Natural killer cell (primary cell): ENCODE measurements around the gene THOC6. TPM values are rescaled to one million over a fixed set of nuclear protein-coding genes. Genes with fewer than 3 reads are reported as not detected.

Source experiments
- ATAC-seq, 3 donors: fragments of 150-1000 bp in 2 of 3; fragments of 200-7000 bp in 1 of 3; cut with Tn5 transposase; 1 replicate in 1 of 3; 2 replicates in 2 of 3; pipeline ENCODE4 v1.10.0; 2021; ENCODE audit warnings: mild to moderate bottlenecking in 2 of 3, moderate library complexity in 2 of 3
- DNase-seq, 2 donors: peaks; one replicate each; pipeline versions ENCODE4 v3.0.0 to v3.0.0-alpha.2; 2013 to 2021; ENCODE audit warnings: mixed read lengths in 1 of 2
- H3K27ac ChIP-seq: one replicate; pipeline ENCODE4 v1.5.1; 2013; ENCODE audit warnings: mild to moderate bottlenecking, low read length
- H3K27me3 ChIP-seq: one replicate; pipeline ENCODE4 v1.6.1; 2013; ENCODE audit warnings: low read length; ENCODE audit not compliant: control insufficient read depth, insufficient read depth
- H3K36me3 ChIP-seq: one replicate; pipeline ENCODE4 v1.6.1; 2013; ENCODE audit warnings: low read length; ENCODE audit not compliant: control insufficient read depth, insufficient read depth
- H3K4me1 ChIP-seq: one replicate; pipeline ENCODE4 v1.6.1; 2013; ENCODE audit warnings: low read length; ENCODE audit not compliant: control insufficient read depth, insufficient read depth
- H3K4me3 ChIP-seq: one replicate; pipeline ENCODE4 v1.5.1; 2013; ENCODE audit warnings: low read length
- H3K9me3 ChIP-seq: one replicate; pipeline ENCODE4 v1.6.1; 2013; ENCODE audit warnings: low read length; ENCODE audit not compliant: control insufficient read depth, insufficient read depth
- H3K27ac Mint-ChIP-seq, 2 donors: one replicate each; pipeline ENCODE4 v1.8.0; 2022; ENCODE audit warnings: mild to moderate bottlenecking in 2 of 2, mixed read lengths in 2 of 2, moderate library complexity in 1 of 2
- H3K27me3 Mint-ChIP-seq, 2 donors: one replicate each; pipeline ENCODE4 v1.8.0; 2022; ENCODE audit warnings: low read depth in 2 of 2, mixed read lengths in 2 of 2
- H3K36me3 Mint-ChIP-seq: one replicate; pipeline ENCODE4 v1.8.0; 2022; ENCODE audit warnings: mixed read lengths
- H3K4me1 Mint-ChIP-seq, 2 donors: one replicate each; pipeline ENCODE4 v1.8.0; 2022; ENCODE audit warnings: mixed read lengths in 2 of 2
- H3K4me3 Mint-ChIP-seq: one replicate; pipeline ENCODE4 v1.8.0; 2022; ENCODE audit warnings: mild to moderate bottlenecking, moderate library complexity, mixed read lengths
- H3K9me3 Mint-ChIP-seq, 2 donors: one replicate each; pipeline ENCODE4 v1.8.0; 2022; ENCODE audit warnings: mixed read lengths in 2 of 2
- CTCF ChIP-seq: fragments of 200-600 bp; IDR thresholded peaks from one replicate; pipeline ENCODE4 v1.8.0; 2022; ENCODE audit warnings: antibody characterized with exemption
- WGBS: methylation state at CpG from one replicate; pipeline ENCODE4 v1.1.7; 2013; ENCODE audit warnings: missing lambda C conversion rate; ENCODE audit not compliant: insufficient coverage; 5-methylcytosine and 5-hydroxymethylcytosine counted together
- intact Hi-C: fragments of 100-400 bp; cut with micrococcal nuclease; formaldehyde crosslinking; loops from one replicate; pipeline ENCODE4 v1.14.2; 2022
- total RNA-seq, 4 donors: library from RNA; stranded (reverse); fragments of 120-200 nt in 1 of 4; gene quantifications; one replicate each; pipeline versions ENCODE4 v1.2.3 to v1.2.4, GENCODE V29; 2013 to 2022

THOC6 gene
- 10 to 100 TPM; 17.1 to 21.5 (median 17.2) TPM for total RNA-seq
- 16.9 TPM for total RNA-seq (2013)

DNA sequence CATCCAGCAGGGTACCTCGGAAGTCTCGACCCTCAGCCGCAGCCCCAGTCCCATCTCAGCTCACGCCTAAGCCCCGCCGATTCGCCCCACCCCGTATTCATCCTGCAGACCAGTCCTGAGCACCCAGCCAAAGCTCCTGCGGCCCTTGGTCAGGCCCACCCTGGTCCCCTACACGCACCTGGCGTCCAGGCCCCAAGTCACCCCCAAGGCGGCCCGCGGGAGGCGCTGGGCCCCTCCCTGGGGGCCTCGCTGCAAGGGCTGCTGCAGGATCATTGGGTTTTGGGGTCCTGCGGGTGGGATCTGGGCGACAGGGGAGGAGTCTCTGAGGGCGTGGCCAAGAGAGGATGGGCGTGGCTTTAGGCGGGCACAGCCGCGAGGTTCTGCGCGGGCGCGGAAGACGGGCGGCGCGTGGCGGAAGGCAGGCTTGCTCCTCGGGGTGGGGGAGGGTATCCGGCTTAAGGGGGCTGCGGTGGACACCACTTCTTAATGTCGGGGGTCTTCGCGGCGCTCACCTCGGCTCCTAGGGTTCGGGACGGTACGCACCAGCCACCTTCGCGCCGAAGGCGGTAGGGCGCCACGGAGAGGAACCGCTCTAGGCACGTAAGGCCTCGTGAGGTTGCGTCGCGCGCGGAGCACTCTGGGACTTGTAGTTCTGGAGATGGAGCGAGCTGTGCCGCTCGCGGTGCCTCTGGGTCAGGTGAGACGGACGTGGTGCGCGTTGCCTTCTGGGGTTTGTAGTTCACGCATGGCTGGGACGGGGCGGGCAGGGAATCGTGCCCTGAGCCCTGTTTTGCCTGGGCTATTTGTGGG is at the start of gene THOC6, which contains the start of gene HCFC1R1:
THOC6 (plus strand) TSS at position 367 of the 810 bp plus-strand sequence; CDS start at position 659, 292 bp downstream.
HCFC1R1 (minus strand) TSS at position 274 of the 810 bp plus-strand sequence; CDS start at position 273, 1 bp downstream.
- H3K4me3 Mint-ChIP-seq = peak within 1 kb of the TSS; percentile 94

GRCh38 chr16:2974319-2975056 is 49.3 kb upstream of the THOC6 start:
- H3K9me3 Mint-ChIP-seq = no peaks in the 10 kb centered on the region
- Histone ChIP-seq H3K36me3 (no peaks in the 10 kb centered on the region), H3K4me3 (no peak overlapping the region), H3K9me3 (no peaks in the 10 kb centered on the region), H3K4me1 (peaks cover 17% of the 10 kb centered on the region), H3K27ac (no peak overlapping the region), H3K27me3 (no peaks in the 10 kb centered on the region)
- no peaks in the 10 kb centered on the region for H3K36me3 Mint-ChIP-seq
- no peaks in the 10 kb centered on the region for H3K27me3 Mint-ChIP-seq
- WGBS = 95% methylated on average over 15 of the region's 15 CpGs
- ATAC-seq (no peak), DNase-seq (no peak)
- no peak overlapping the region for H3K4me3 Mint-ChIP-seq
- no peak overlapping the region for H3K27ac Mint-ChIP-seq
- intact Hi-C loops = no loop called here
- TF ChIP-seq CTCF = no peak
- H3K4me1 Mint-ChIP-seq = peaks cover 0 to 8% of the 10 kb centered on the region in 2 donors

More for the DNA sequence above, at the start of gene THOC6, which contains the start of gene HCFC1R1:
- Histone ChIP-seq H3K27ac (peak within 1 kb of the TSS; percentile 86), H3K9me3 (no peaks in the 10 kb centered on the region), H3K4me1 (peaks cover 69% of the 10 kb centered on the region), H3K4me3 (peak within 1 kb of the TSS; percentile 78), H3K36me3 (peaks cover 15% of the 10 kb centered on the region), H3K27me3 (peaks cover 4% of the 10 kb centered on the region)
- no peaks in the 10 kb centered on the region for H3K36me3 Mint-ChIP-seq
- DNase-seq (peak; percentile 91 to 99), ATAC-seq (peak; percentile 68 to 92 (median 83))
- intact Hi-C loops = no loop called here
- H3K9me3 Mint-ChIP-seq = no peaks in the 10 kb centered on the region
- H3K4me1 Mint-ChIP-seq = peaks cover 35 to 60% of the 10 kb centered on the region in 2 donors
- H3K27me3 Mint-ChIP-seq = peaks cover 0 to 5% of the 10 kb centered on the region in 2 donors
- no peak for TF ChIP-seq CTCF
- WGBS = under 1% methylated on average over 69 of the region's 69 CpGs
- H3K27ac Mint-ChIP-seq = peak within 1 kb of the TSS; percentile 91 to 92

DNA sequence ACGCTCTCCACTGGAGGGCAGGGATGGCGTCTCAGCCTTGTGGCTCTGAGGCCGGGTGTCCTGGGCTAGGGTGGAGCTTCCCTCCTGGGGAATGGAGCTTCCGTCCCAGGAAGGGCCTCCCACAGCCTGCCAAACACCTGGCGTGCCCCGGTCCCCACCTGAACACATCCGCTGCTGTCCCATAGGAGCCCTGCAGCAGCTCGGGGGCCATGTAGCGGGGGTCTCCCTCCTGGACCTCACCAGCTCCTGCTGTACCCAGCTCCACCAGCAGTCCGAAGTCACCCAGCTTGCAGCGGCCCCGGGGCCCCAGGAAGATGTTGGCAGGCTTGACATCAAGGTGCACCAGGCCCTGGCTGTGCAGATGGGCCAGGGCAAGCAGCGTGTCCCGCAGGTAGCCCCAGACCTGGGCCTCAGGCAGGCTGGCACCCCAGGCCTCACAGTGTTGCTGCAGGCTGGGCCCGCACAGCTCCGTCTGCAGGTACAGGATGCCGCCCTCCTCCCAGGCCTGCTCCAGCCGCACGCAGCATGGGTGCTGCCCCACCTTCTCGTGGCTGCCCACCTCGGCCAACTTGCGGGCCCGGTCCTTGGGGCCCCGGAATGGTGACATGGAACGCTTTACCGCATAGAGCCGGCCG is 48.6 kb upstream of the THOC6 start:
- no peak for ATAC-seq
- no peaks in the 10 kb centered on the region for H3K27me3 Mint-ChIP-seq
- no peak overlapping the region for H3K4me3 ChIP-seq
- H3K4me1 ChIP-seq = peaks cover 14% of the 10 kb centered on the region
- H3K27me3 ChIP-seq = no peaks in the 10 kb centered on the region
- WGBS = 98% methylated on average over 28 of the region's 28 CpGs
- intact Hi-C loops = no loop called here
- TF ChIP-seq CTCF = no peak
- no peak for DNase-seq
- H3K9me3 ChIP-seq = no peaks in the 10 kb centered on the region
- no peak overlapping the region for H3K27ac Mint-ChIP-seq
- H3K27ac ChIP-seq = no peak overlapping the region
- no peaks in the 10 kb centered on the region for H3K36me3 ChIP-seq
- no peak overlapping the region for H3K4me3 Mint-ChIP-seq
- H3K36me3 Mint-ChIP-seq = no peaks in the 10 kb centered on the region
- H3K9me3 Mint-ChIP-seq = no peaks in the 10 kb centered on the region
- H3K4me1 Mint-ChIP-seq = peaks cover 0 to 4% of the 10 kb centered on the region in 2 donors
